HepG2 (cell line): Measurements from ENCODE around the gene SRXN1. TPM values are rescaled to one million over a fixed set of nuclear protein-coding genes. Genes with fewer than 3 reads are reported as not detected.

Experiments
- ARNT2 ChIP-seq: sonication (generic); formaldehyde crosslinking; IDR thresholded peaks from 2 replicates; pipeline ENCODE4 v1.8.0; 2022; ENCODE audit warnings: mild to moderate bottlenecking, low read depth, missing genetic modification reagents, moderate library complexity
- KLF9 ChIP-seq: IDR thresholded peaks from 2 replicates; pipeline ENCODE4 v1.6.1; 2016; ENCODE audit warnings: low read depth
- SMYD3 ChIP-seq: sonication (generic); formaldehyde crosslinking; IDR thresholded peaks from 2 replicates; pipeline ENCODE4 v1.8.1; 2023; ENCODE audit warnings: mild to moderate bottlenecking, missing genetic modification reagents
- SNAPC4 ChIP-seq: sonication (generic); formaldehyde crosslinking; IDR thresholded peaks from 2 replicates; pipeline ENCODE4 v1.4.0; 2020; ENCODE audit warnings: mild to moderate bottlenecking, missing genetic modification reagents
- ZBTB40 ChIP-seq, 2 experiments: fragments of 450-650 bp in 1 of 2; sonication (generic) in 1 of 2; formaldehyde crosslinking in 1 of 2; IDR thresholded peaks; 2 replicates each; pipeline versions ENCODE4 v1.6.1 to v1.8.0; 2016 to 2022; ENCODE audit warnings: antibody characterized with exemption in 1 of 2, mild to moderate bottlenecking in 1 of 2, missing genetic modification reagents in 1 of 2
- ZFP36L2 ChIP-seq: sonication (generic); formaldehyde crosslinking; IDR thresholded peaks from 2 replicates; pipeline ENCODE4 v1.4.0; 2020; ENCODE audit warnings: missing genetic modification reagents
- ZGPAT ChIP-seq: IDR thresholded peaks from 2 replicates; pipeline ENCODE4 v1.6.1; 2016; ENCODE audit warnings: mild to moderate bottlenecking
- ZNF207 ChIP-seq: fragments of 450-650 bp; IDR thresholded peaks from 2 replicates; pipeline ENCODE4 v1.6.1; 2016; ENCODE audit warnings: antibody characterized with exemption, borderline replicate concordance
- ZNF343 ChIP-seq: sonication (generic); formaldehyde crosslinking; IDR thresholded peaks from 2 replicates; pipeline ENCODE4 v1.4.0; 2020; ENCODE audit warnings: mild to moderate bottlenecking, missing genetic modification reagents
- ZNF7 ChIP-seq: IDR thresholded peaks from 2 replicates; pipeline ENCODE4 v1.6.1; 2016; ENCODE audit warnings: missing biosample characterization, missing genetic modification reagents
- ZNF784 ChIP-seq: sonication (generic); formaldehyde crosslinking; IDR thresholded peaks from 2 replicates; pipeline ENCODE4 v1.5.1; 2020; ENCODE audit warnings: missing genetic modification reagents, mild to moderate bottlenecking, borderline replicate concordance
- polyA plus RNA-seq, 8 experiments: library from polyadenylated mRNA; depleted of rRNA in 3 of 8; stranded (reverse) in 7 of 8; unstranded in 1 of 8; fragments of >200 nt; fragmentation: Illumina TruSeq in 4 of 8; extraction: Trizol in 4 of 8; gene quantifications; 2 replicates each; pipeline versions ENCODE4 v1.2.1 to v1.2.3, GENCODE V29; 2011 to 2016; ENCODE audit warnings: low read depth in 4 of 8, missing spikeins in 1 of 8, mixed read lengths in 1 of 8; ENCODE audit not compliant: insufficient read depth in 1 of 8
- total RNA-seq, 5 experiments: library from RNA; depleted of rRNA; stranded (reverse); fragments of >200 nt; fragmentation: Illumina TruSeq; extraction: Trizol; gene quantifications; 2 replicates each; pipeline ENCODE4 v1.2.3, GENCODE V29; 2016; ENCODE audit warnings: low read depth in 1 of 5

SRXN1 gene
- total and polyA plus RNA-seq, 2 of the 13 experiments (the other 11 are each of a cell fraction or from before 2014, with no cell fraction given), result 29.9 to 87.7 TPM

- TF ChIP-seq SNAPC4 (CRISPR knock-in tag) (no peak), ZGPAT (0 out of 2 replicates have a peak, but pooled peaks have one; percentile 12), ZNF784 (CRISPR knock-in tag) (no peak), ZBTB40 (IDR thresholded peaks at IDR 0.05) (no peak), ZBTB40 (CRISPR knock-in tag; IDR thresholded peaks at IDR 0.05) (peak; percentile 53), ZNF343 (0 out of 2 replicates have a peak, but pooled peaks have one; percentile 37), KLF9 (CRISPR knock-in tag) (no peak), ZNF207 (no peak), ARNT2 (CRISPR knock-in tag) (0 out of 2 replicates have a peak, but pooled peaks have one; percentile 58), ZNF7 (no peak), SMYD3 (no peak), ZFP36L2 (CRISPR knock-in tag) (no peak)
Observed at GRCh38 chr20:651713-652614, 1.0 kb downstream of the SRXN1 start (continued).
